SK-N-SH (cell line): Measurements from ENCODE around the gene H6PD. TPM values are rescaled to one million over a fixed set of nuclear protein-coding genes. Genes with fewer than 3 reads are reported as not detected.

Experiments
- CTCF ChIA-PET: fragments of 300-600, 350-600 bp; formaldehyde crosslinking; extraction: SDS; loops from one replicate; lab custom pipeline; 2021; lab: Yijun Ruan, JAX
- POLR2A ChIA-PET: fragments of 350-600 bp; sonication (Branson Sonifier 250); formaldehyde crosslinking; extraction: SDS; loops from one replicate; lab custom pipeline; 2020; ENCODE audit warnings: antibody characterized with exemption, inconsistent platforms; lab: Yijun Ruan, JAX
- DNase-seq: peaks from one replicate; pipeline ENCODE4 v3.0.0; 2012
- H2AFZ ChIP-seq: fragments of 200-600 bp; sonication (generic); 2 replicates; pipeline ENCODE4 v1.8.1; 2016; ENCODE audit warnings: antibody characterized with exemption, mild to moderate bottlenecking, low read depth
- H3F3A ChIP-seq: fragments of 200-600 bp; sonication (generic); replicated peaks from 2 replicates; pipeline ENCODE3; 2016; ENCODE audit warnings: antibody characterized with exemption, mild to moderate bottlenecking; ENCODE audit not compliant: insufficient read depth
- H3K27ac ChIP-seq, 2 experiments: fragments of 200-500 bp in 1 of 2; fragments of 200-600 bp in 1 of 2; sonication (Bioruptor generic) in 1 of 2; sonication (generic), shearing (Covaris generic) in 1 of 2; 2 replicates each; pipeline versions ENCODE4 v1.5.1 to v1.6.1; 2014 to 2016; ENCODE audit warnings: low read depth in 2 of 2, inconsistent platforms in 1 of 2, low read length in 1 of 2, mild to moderate bottlenecking in 1 of 2, mixed read lengths in 1 of 2
- H3K27me3 ChIP-seq: fragments of 200-600 bp; sonication (generic), shearing (Covaris generic); 2 replicates; pipeline ENCODE4 v1.6.1; 2016; ENCODE audit warnings: mixed run types; ENCODE audit not compliant: insufficient read depth
- H3K36me3 ChIP-seq, 2 experiments: fragments of 200-500 bp in 1 of 2; fragments of 200-600 bp in 1 of 2; sonication (Bioruptor generic) in 1 of 2; sonication (generic) in 1 of 2; replicated peaks in 1 of 2; 2 replicates each; pipeline versions ENCODE3 to v1.5.1; 2014 to 2016; ENCODE audit warnings: low read length in 1 of 2, mild to moderate bottlenecking in 1 of 2; ENCODE audit not compliant: insufficient read depth in 2 of 2, control insufficient read depth in 1 of 2
- H3K4me1 ChIP-seq, 2 experiments: fragments of 200-500 bp in 1 of 2; fragments of 200-600 bp in 1 of 2; sonication (Bioruptor generic) in 1 of 2; sonication (generic), shearing (Covaris generic) in 1 of 2; 2 replicates each; pipeline versions ENCODE4 v1.5.1 to v1.6.1; 2014 to 2016; ENCODE audit warnings: low read depth in 1 of 2, low read length in 1 of 2, mixed run types in 1 of 2; ENCODE audit not compliant: insufficient read depth in 2 of 2, control insufficient read depth in 1 of 2
- H3K4me2 ChIP-seq: fragments of 200-600 bp; sonication (generic), shearing (Covaris generic); 2 replicates; pipeline ENCODE4 v1.6.1; 2017; ENCODE audit warnings: mixed run types
- H3K4me3 ChIP-seq, 2 experiments: fragments of 200-500 bp in 1 of 2; fragments of 200-600 bp in 1 of 2; sonication (Bioruptor generic) in 1 of 2; sonication (generic), shearing (Covaris generic) in 1 of 2; 2 replicates each; pipeline versions ENCODE4 v1.5.1 to v1.8.1; 2014 to 2016; ENCODE audit warnings: low read depth in 2 of 2, inconsistent platforms in 1 of 2, low read length in 1 of 2, mild to moderate bottlenecking in 1 of 2, mixed read lengths in 1 of 2, moderate library complexity in 1 of 2
- H3K79me2 ChIP-seq: fragments of 200-600 bp; sonication (generic); 2 replicates; pipeline ENCODE4 v1.8.1; 2017; ENCODE audit warnings: mild to moderate bottlenecking; ENCODE audit not compliant: insufficient read depth
- H3K9ac ChIP-seq: fragments of 200-600 bp; sonication (generic); 2 replicates; pipeline ENCODE4 v1.6.1; 2017; ENCODE audit warnings: mixed run types
- H3K9me2 ChIP-seq: fragments of 200-600 bp; sonication (generic); 2 replicates; pipeline ENCODE4 v1.6.1; 2017; ENCODE audit warnings: mixed run types
- H3K9me3 ChIP-seq: fragments of 200-600 bp; sonication (generic); 2 replicates; pipeline ENCODE4 v1.6.1; 2017; ENCODE audit warnings: mixed run types, mild to moderate bottlenecking, moderate library complexity
- H4K20me1 ChIP-seq: fragments of 200-600 bp; sonication (generic); 2 replicates; pipeline ENCODE4 v1.6.1; 2017; ENCODE audit warnings: mild to moderate bottlenecking, mixed run types; ENCODE audit not compliant: insufficient read depth
- CHD2 ChIP-seq: fragments of 150-350 bp; IDR thresholded peaks from 2 replicates; pipeline ENCODE4 v1.6.1; 2018; ENCODE audit warnings: low read length; ENCODE audit not compliant: partially characterized antibody
- EP300 ChIP-seq, 2 experiments: IDR thresholded peaks; 2 replicates each; pipeline versions ENCODE4 v1.4.0 to v1.6.1; 2012; ENCODE audit warnings: borderline replicate concordance in 1 of 2, low read depth in 1 of 2, low read length in 1 of 2
- FOSL2 ChIP-seq: IDR thresholded peaks from 2 replicates; pipeline ENCODE4 v1.4.0; 2012; ENCODE audit warnings: low read depth, mild to moderate bottlenecking, moderate library complexity, borderline replicate concordance
- FOXJ3 ChIP-seq: sonication (generic); formaldehyde crosslinking; IDR thresholded peaks from 2 replicates; pipeline ENCODE4 v1.5.1; 2020; ENCODE audit warnings: mild to moderate bottlenecking, missing genetic modification reagents
- GABPA ChIP-seq: IDR thresholded peaks from 2 replicates; pipeline ENCODE4 v1.4.0; 2012; ENCODE audit warnings: low read depth, mild to moderate bottlenecking
- POLR2AphosphoS5 ChIP-seq: IDR thresholded peaks from 2 replicates; pipeline ENCODE4 v1.6.1; 2012; ENCODE audit warnings: low read depth, low read length
- RCOR1 ChIP-seq: fragments of 150-350 bp; IDR thresholded peaks from 2 replicates; pipeline ENCODE4 v1.6.1; 2017; ENCODE audit warnings: antibody characterized with exemption, low read length
- REST ChIP-seq: IDR thresholded peaks from 2 replicates; pipeline ENCODE4 v1.6.1; 2012; ENCODE audit warnings: mild to moderate bottlenecking, low read depth, low read length, moderate library complexity
- RFX5 ChIP-seq: IDR thresholded peaks from 2 replicates; pipeline ENCODE4 v1.6.1; 2012; ENCODE audit warnings: mild to moderate bottlenecking, improper control_type of control experiment, low read length
- SIN3A ChIP-seq: IDR thresholded peaks from 2 replicates; pipeline ENCODE4 v1.6.1; 2012; ENCODE audit warnings: low read depth, mild to moderate bottlenecking, low read length, moderate library complexity, borderline replicate concordance
- SMC3 ChIP-seq: IDR thresholded peaks from 2 replicates; pipeline ENCODE4 v1.6.1; 2012; ENCODE audit warnings: low read depth, low read length, improper control_type of control experiment
- USF1 ChIP-seq: IDR thresholded peaks from 2 replicates; pipeline ENCODE4 v1.4.0; 2012; ENCODE audit warnings: low read depth, borderline replicate concordance
- WGBS: methylation state at CpG from one replicate; pipeline ENCODE4 v1.1.6; 2017; ENCODE audit warnings: low lambda C conversion rate; 5-methylcytosine and 5-hydroxymethylcytosine counted together
- polyA plus RNA-seq, 3 experiments: library from polyadenylated mRNA; depleted of rRNA; stranded (reverse); fragments of >200 nt; gene quantifications; 2 replicates each; pipeline ENCODE4 v1.2.3, GENCODE V29; 2012
- TF ChIP-seq, protein P1 (sequence below): fragments of 200-600 bp; sonication (generic); IDR thresholded peaks from 2 replicates; pipeline ENCODE4 v1.6.1; 2017; ENCODE audit warnings: antibody characterized with exemption, mild to moderate bottlenecking, moderate library complexity
- TF ChIP-seq, protein P2 (sequence below): fragments of 150-350 bp; IDR thresholded peaks from 2 replicates; pipeline ENCODE4 v1.6.1; 2017; ENCODE audit warnings: antibody characterized with exemption, low read length, low read depth, borderline replicate concordance
- TF ChIP-seq, protein P3 (sequence below): IDR thresholded peaks from 2 replicates; pipeline ENCODE4; 2012
- TF ChIP-seq, protein P4 (sequence below): fragments of 150-350 bp; IDR thresholded peaks from 2 replicates; pipeline ENCODE4 v1.6.1; 2016; ENCODE audit warnings: mild to moderate bottlenecking, low read depth, low read length

Gene H6PD
- polyA plus RNA-seq, 1 of the 3 experiments (the other 2 are of a cell fraction), result 19.1 TPM

DNA sequence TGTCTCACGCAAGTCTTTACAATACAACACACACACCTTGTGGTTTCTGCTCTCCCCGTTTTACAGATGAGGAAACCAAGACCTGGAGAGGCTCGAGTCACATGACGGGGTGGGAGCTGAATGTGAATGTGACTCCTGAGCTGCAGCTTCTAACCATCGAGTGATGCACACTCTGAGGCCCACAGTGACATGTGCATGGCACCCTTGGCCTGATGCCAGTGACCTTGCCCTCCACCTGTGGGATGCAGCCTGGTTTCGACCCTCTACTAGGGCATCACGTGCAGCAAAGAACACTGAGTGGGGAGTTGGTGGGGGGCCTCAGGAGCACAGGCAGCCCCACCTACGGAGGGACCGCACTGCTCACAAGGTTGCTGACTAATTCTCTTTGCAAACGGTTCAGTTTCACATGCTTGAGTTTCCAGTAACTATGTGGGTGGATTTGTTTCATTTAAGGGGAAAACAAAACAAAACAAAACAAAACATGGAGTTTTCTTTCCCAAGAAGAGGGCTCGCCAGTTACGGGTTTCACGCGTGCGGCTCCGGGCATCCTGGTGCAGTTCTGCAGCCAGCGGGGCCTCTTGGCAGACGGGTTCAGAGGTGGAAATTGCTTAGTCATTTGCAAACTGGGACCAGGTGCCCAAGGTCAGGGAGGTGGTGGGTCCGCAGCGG, 81.0 kb downstream of the H6PD start:
- Histone ChIP-seq H3K4me2 (no peak overlapping the region), H3K27ac (no peak overlapping the region), H3K9ac (no peak overlapping the region), H3F3A (no peaks in the 10 kb centered on the region), H2AFZ (no peak overlapping the region), H3K4me3 (no peak overlapping the region), H3K9me2 (no peaks in the 10 kb centered on the region), H3K79me2 (peaks cover 13% of the 10 kb centered on the region; the same call in 1 of the 2 replicates), H4K20me1 (peaks cover 23% of the 10 kb centered on the region), H3K9me3 (no peaks in the 10 kb centered on the region), H3K4me1 (peaks cover 0 to 6% of the 10 kb centered on the region in 2 experiments; a peak in 1 of 4 replicates), H3K27me3 (no peaks in the 10 kb centered on the region), H3K36me3 (no peaks in the 10 kb centered on the region)
- ChIA-PET CTCF (interaction anchor here (0.8 kb wide), 1 partner anchor 49 kb away, joined by 3 read pairs; no protein-coding TSS in a partner anchor), POLR2A (no interaction called here)
- TF ChIP-seq USF1 (no peak), SIN3A (no peak), RCOR1 (no peak), FOXJ3 (CRISPR knock-in tag) (no peak), RFX5 (no peak), POLR2AphosphoS5 (no peak), CHD2 (no peak), GABPA (no peak), FOSL2 (no peak), EP300 (IDR thresholded peaks at IDR 0.05; ENCODE audit: borderline replicate concordance in 1 of 2, low read depth in 1 of 2, low read length in 1 of 2) (no peak)
- TF ChIP-seq, protein P1, sequence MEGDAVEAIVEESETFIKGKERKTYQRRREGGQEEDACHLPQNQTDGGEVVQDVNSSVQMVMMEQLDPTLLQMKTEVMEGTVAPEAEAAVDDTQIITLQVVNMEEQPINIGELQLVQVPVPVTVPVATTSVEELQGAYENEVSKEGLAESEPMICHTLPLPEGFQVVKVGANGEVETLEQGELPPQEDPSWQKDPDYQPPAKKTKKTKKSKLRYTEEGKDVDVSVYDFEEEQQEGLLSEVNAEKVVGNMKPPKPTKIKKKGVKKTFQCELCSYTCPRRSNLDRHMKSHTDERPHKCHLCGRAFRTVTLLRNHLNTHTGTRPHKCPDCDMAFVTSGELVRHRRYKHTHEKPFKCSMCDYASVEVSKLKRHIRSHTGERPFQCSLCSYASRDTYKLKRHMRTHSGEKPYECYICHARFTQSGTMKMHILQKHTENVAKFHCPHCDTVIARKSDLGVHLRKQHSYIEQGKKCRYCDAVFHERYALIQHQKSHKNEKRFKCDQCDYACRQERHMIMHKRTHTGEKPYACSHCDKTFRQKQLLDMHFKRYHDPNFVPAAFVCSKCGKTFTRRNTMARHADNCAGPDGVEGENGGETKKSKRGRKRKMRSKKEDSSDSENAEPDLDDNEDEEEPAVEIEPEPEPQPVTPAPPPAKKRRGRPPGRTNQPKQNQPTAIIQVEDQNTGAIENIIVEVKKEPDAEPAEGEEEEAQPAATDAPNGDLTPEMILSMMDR, result no peak
- no peak for DNase-seq
- 72% methylated on average over 18 of the region's 20 CpGs for WGBS

DNA sequence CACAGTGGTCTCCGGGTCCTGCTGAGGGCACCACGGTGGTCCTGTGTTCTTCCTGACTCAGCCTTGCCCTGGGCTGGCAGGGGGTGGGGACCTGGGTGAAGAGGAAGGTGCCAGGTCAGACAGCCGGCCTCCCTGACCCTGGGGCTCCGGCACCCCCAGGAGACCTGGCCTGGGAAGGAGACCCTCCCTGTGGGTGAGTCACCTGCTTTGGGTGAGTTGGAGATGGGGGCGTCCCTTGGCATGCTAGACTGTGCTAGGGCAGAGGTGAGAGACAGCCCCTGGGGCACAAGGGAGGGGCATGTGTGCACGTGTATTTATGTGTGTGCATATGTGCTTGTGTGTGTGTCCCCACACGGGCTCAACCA, 81.5 kb downstream of the H6PD start:
- Histone ChIP-seq H3K4me1 (peaks cover 0 to 6% of the 10 kb centered on the region in 2 experiments; a peak in 1 of 4 replicates), H3K4me2 (no peak overlapping the region), H3K27me3 (no peaks in the 10 kb centered on the region), H3K27ac (no peak overlapping the region), H3K9me3 (no peaks in the 10 kb centered on the region), H4K20me1 (peaks cover 23% of the 10 kb centered on the region), H3K4me3 (no peak overlapping the region), H3K9me2 (no peaks in the 10 kb centered on the region), H3F3A (no peaks in the 10 kb centered on the region), H3K79me2 (peaks cover 13% of the 10 kb centered on the region; the same call in 1 of the 2 replicates), H3K36me3 (no peaks in the 10 kb centered on the region), H3K9ac (no peak overlapping the region), H2AFZ (no peak overlapping the region)
- CTCF ChIA-PET, result no interaction called here
- DNase-seq, result no peak
- WGBS, result 53% methylated on average over 4 of the region's 7 CpGs
- POLR2A ChIA-PET, result no interaction called here
- TF ChIP-seq, protein P2, sequence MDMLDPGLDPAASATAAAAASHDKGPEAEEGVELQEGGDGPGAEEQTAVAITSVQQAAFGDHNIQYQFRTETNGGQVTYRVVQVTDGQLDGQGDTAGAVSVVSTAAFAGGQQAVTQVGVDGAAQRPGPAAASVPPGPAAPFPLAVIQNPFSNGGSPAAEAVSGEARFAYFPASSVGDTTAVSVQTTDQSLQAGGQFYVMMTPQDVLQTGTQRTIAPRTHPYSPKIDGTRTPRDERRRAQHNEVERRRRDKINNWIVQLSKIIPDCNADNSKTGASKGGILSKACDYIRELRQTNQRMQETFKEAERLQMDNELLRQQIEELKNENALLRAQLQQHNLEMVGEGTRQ, result no peak
- no peak for TF ChIP-seq EP300 (IDR thresholded peaks at IDR 0.05; ENCODE audit: borderline replicate concordance in 1 of 2, low read depth in 1 of 2, low read length in 1 of 2)
- no peak for TF ChIP-seq SMC3
- TF ChIP-seq, protein P3, sequence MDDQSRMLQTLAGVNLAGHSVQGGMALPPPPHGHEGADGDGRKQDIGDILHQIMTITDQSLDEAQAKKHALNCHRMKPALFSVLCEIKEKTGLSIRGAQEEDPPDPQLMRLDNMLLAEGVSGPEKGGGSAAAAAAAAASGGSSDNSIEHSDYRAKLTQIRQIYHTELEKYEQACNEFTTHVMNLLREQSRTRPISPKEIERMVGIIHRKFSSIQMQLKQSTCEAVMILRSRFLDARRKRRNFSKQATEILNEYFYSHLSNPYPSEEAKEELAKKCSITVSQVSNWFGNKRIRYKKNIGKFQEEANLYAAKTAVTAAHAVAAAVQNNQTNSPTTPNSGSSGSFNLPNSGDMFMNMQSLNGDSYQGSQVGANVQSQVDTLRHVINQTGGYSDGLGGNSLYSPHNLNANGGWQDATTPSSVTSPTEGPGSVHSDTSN, result no peak
- TF ChIP-seq, protein P4, sequence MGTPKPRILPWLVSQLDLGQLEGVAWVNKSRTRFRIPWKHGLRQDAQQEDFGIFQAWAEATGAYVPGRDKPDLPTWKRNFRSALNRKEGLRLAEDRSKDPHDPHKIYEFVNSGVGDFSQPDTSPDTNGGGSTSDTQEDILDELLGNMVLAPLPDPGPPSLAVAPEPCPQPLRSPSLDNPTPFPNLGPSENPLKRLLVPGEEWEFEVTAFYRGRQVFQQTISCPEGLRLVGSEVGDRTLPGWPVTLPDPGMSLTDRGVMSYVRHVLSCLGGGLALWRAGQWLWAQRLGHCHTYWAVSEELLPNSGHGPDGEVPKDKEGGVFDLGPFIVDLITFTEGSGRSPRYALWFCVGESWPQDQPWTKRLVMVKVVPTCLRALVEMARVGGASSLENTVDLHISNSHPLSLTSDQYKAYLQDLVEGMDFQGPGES, result no peak
- no peak for TF ChIP-seq REST
